Right lobe of liver (tissue), 6 donors: ENCODE results near the gene ELOA. TPM values are rescaled to one million over a fixed set of nuclear protein-coding genes. Genes with fewer than 3 reads are reported as not detected.

Source experiments
- ATAC-seq, 4 donors: fragments of 200-7000 bp; cut with Tn5 transposase; one replicate each; pipeline ENCODE4 v1.9.1; 2020; ENCODE audit warnings: mild to moderate bottlenecking in 4 of 4, moderate library complexity in 4 of 4
- DNase-seq, 3 donors: peaks; one replicate each; pipeline ENCODE4 v3.0.0-alpha.2; 2020
- H3K27ac ChIP-seq, 3 donors: fragments of 200-600 bp; one replicate each; pipeline ENCODE4 v1.8.0; 2022
- H3K27me3 ChIP-seq, 2 donors: fragments of 200-600 bp; one replicate each; pipeline ENCODE4 v1.8.0; 2022
- H3K36me3 ChIP-seq, 4 donors: fragments of 200-600 bp; sonication (generic) in 1 of 4; one replicate each; pipeline versions ENCODE4 v1.5.1 to v1.8.0; 2017 to 2022; ENCODE audit warnings: control low read depth in 1 of 4
- H3K4me1 ChIP-seq, 4 donors: fragments of 200-600 bp; sonication (generic) in 1 of 4; one replicate each; pipeline versions ENCODE4 v1.5.1 to v1.8.0; 2017 to 2022; ENCODE audit warnings: control low read depth in 1 of 4
- H3K4me3 ChIP-seq, 3 donors: fragments of 200-600 bp; one replicate each; pipeline ENCODE4 v1.8.0; 2022
- H3K9me3 ChIP-seq, 4 donors: fragments of 200-600 bp; sonication (generic) in 1 of 4; one replicate each; pipeline versions ENCODE4 v1.5.1 to v1.8.0; 2017 to 2022; ENCODE audit warnings: control low read depth in 1 of 4
- CTCF ChIP-seq, 4 donors: fragments of 200-600 bp in 3 of 4; fragments of 450-650 bp in 1 of 4; IDR thresholded peaks; one replicate each; pipeline versions ENCODE4 v1.5.1 to v1.8.0; 2016 to 2022; ENCODE audit warnings: antibody characterized with exemption in 4 of 4, mild to moderate bottlenecking in 2 of 4
- POLR2A ChIP-seq: fragments of 450-650 bp; IDR thresholded peaks from one replicate; pipeline ENCODE4 v1.6.1; 2017; ENCODE audit warnings: antibody characterized with exemption, mild to moderate bottlenecking
- WGBS: methylation state at CpG from one replicate; pipeline ENCODE4 v1.1.6; 2018; ENCODE audit warnings: low coverage, low lambda C conversion rate; ENCODE audit not compliant: insufficient coverage; ENCODE audit errors: missing lambda C conversion rate; 5-methylcytosine and 5-hydroxymethylcytosine counted together
- intact Hi-C, 2 donors: fragments of 100-400 bp; cut with DNase I; formaldehyde crosslinking; loops; one replicate each; pipeline versions ENCODE4 v1.11.2 to v1.14.1; 2022
- total RNA-seq, 6 experiments: library from RNA; depleted of rRNA in 2 of 6; stranded (reverse); fragments of >200 nt in 2 of 6; fragmentation: NEBNext Ultra II Directional in 3 of 6; extraction: Animal tissue kit (Norgen Biotek cat#: 25700) in 3 of 6; gene quantifications; one replicate each; pipeline versions ENCODE4 v1.1.0 to v1.2.4, GENCODE V29; 2016 to 2023
- donor health status: DM: no; HTN: yes; CAD: no.
- donor health status: DM: no; HTN: no; CAD: no.
- donor health status: DM: no; HTN: no; CAD: no.
- donor health status: DM: no; HTN: yes; CAD: no.
- donor health status: DM: no; HTN: yes; CAD: no.

Gene ELOA
- total RNA-seq, 6 experiments from 2014 or later = 21.1 to 42.2 (median 36.1) TPM

- Histone ChIP-seq H3K9me3 (no peaks in the 10 kb centered on the region), H3K36me3 (peaks cover 30 to 94% (median 66%) of the 10 kb centered on the region in 4 donors), H3K4me1 (peaks cover 0 to 6% (median under 1%) of the 10 kb centered on the region in 4 donors), H3K4me3 (no peak overlapping the region), H3K27ac (no peak overlapping the region), H3K27me3 (no peaks in the 10 kb centered on the region)
- DNase-seq (no peak), ATAC-seq (peak in 2 of 4 donors; percentile 12 to 80)
- intact Hi-C loops = loop anchor here in 1 of 2 donors (10.0 kb wide), 1 partner anchor 62 kb away; the partner anchor contains the start of gene RPL11
- 100% methylated on average over 1 of the region's 3 CpGs for WGBS
- no peak for TF ChIP-seq CTCF (IDR thresholded peaks at IDR 0.05)
Measured at GRCh38 chr1:23756676-23757075, 13.4 kb downstream of the ELOA start.

GRCh38 chr1:23757812-23758211 is 14.5 kb downstream of the ELOA start:
- Histone ChIP-seq H3K27me3 (no peaks in the 10 kb centered on the region), H3K9me3 (no peaks in the 10 kb centered on the region), H3K4me1 (peaks cover 0 to 12% (median 3%) of the 10 kb centered on the region in 4 donors), H3K27ac (no peak overlapping the region), H3K4me3 (no peak overlapping the region), H3K36me3 (peaks cover 30 to 83% (median 58%) of the 10 kb centered on the region in 4 donors)
- intact Hi-C loops = loop anchor here in 1 of 2 donors (10.0 kb wide), 1 partner anchor 63 kb away; the partner anchor contains the start of gene RPL11
- ATAC-seq (no peak), DNase-seq (no peak)
- WGBS = 75% methylated on average over 1 of the region's 1 CpG
- no peak for TF ChIP-seq CTCF (IDR thresholded peaks at IDR 0.05)
- no peak for TF ChIP-seq POLR2A

- no peak overlapping the region for H3K27ac ChIP-seq
- no peak for ATAC-seq
- 76% methylated on average over 3 of the region's 4 CpGs for WGBS
- TF ChIP-seq CTCF (IDR thresholded peaks at IDR 0.05) (no peak), POLR2A (no peak)
- H3K36me3 ChIP-seq = peaks cover 16 to 68% (median 49%) of the 10 kb centered on the region in 4 donors
- no peak for DNase-seq
- peaks cover 0 to 22% (median 8%) of the 10 kb centered on the region in 4 donors for H3K4me1 ChIP-seq
- no peaks in the 10 kb centered on the region for H3K9me3 ChIP-seq
- H3K4me3 ChIP-seq = no peak overlapping the region
- intact Hi-C loops = loop anchor here in 1 of 2 donors (10.0 kb wide), 1 partner anchor 64 kb away; the partner anchor contains the start of gene RPL11
- H3K27me3 ChIP-seq = no peaks in the 10 kb centered on the region
Measured at GRCh38 chr1:23759277-23759676, 16.0 kb downstream of the ELOA start.

GRCh38 chr1:23763041-23763577 is 19.8 kb downstream of the ELOA start:
- Histone ChIP-seq H3K27ac (no peak overlapping the region), H3K27me3 (no peaks in the 10 kb centered on the region), H3K4me3 (no peak overlapping the region), H3K4me1 (peaks cover 0 to 27% (median 11%) of the 10 kb centered on the region in 4 donors), H3K9me3 (no peaks in the 10 kb centered on the region), H3K36me3 (peaks cover 0 to 31% (median 27%) of the 10 kb centered on the region in 4 donors)
- intact Hi-C loops = no loop called here
- WGBS = 31% methylated on average over 3 of the region's 7 CpGs
- TF ChIP-seq POLR2A (no peak), CTCF (IDR thresholded peaks at IDR 0.05) (no peak)
- DNase-seq (no peak), ATAC-seq (peak; percentile 77 to 83 (median 79))
